Peyer's patch (tissue), 4 donors: ENCODE results near the gene HNRNPU. TPM values are rescaled to one million over a fixed set of nuclear protein-coding genes. Genes with fewer than 3 reads are reported as not detected.

Experiments
- DNase-seq, 3 donors: peaks; one replicate each; pipeline ENCODE4 v3.0.0-alpha.2; 2017 to 2019
- H3K27ac ChIP-seq, 4 donors: fragments of 200-600 bp; sonication (generic); one replicate each; pipeline ENCODE4 v1.5.1; 2016 to 2019
- H3K27me3 ChIP-seq, 2 donors: fragments of 200-600 bp; sonication (generic); one replicate each; pipeline ENCODE4 v1.5.1; 2019
- H3K36me3 ChIP-seq, 3 donors: fragments of 200-600 bp; sonication (generic); one replicate each; pipeline ENCODE4 v1.5.1; 2016 to 2019
- H3K4me1 ChIP-seq, 4 donors: fragments of 200-600 bp; sonication (generic); one replicate each; pipeline ENCODE4 v1.5.1; 2016 to 2019
- H3K4me3 ChIP-seq, 4 donors: fragments of 200-600 bp; sonication (generic); 1 replicate in 3 of 4; 2 replicates in 1 of 4; pipeline ENCODE4 v1.5.1; 2016 to 2019; ENCODE audit warnings: mild to moderate bottlenecking in 1 of 4
- H3K9me3 ChIP-seq, 4 donors: fragments of 200-600 bp; sonication (generic); one replicate each; pipeline ENCODE4 v1.5.1; 2016 to 2019; ENCODE audit warnings: mild to moderate bottlenecking in 1 of 4
- POLR2A ChIP-seq, 2 donors: fragments of 450-650 bp; IDR thresholded peaks; one replicate each; pipeline ENCODE4 v1.5.1; 2017; ENCODE audit warnings: antibody characterized with exemption in 2 of 2, mild to moderate bottlenecking in 2 of 2, moderate library complexity in 2 of 2
- total RNA-seq, 4 donors: library from RNA; depleted of rRNA; stranded (reverse); fragments of >200 nt; gene quantifications; one replicate each; pipeline ENCODE4 v1.1.0, GENCODE V29; 2016
- TF ChIP-seq, protein P1 (sequence below), 6 experiments: fragments of 450-650 bp in 4 of 6; fragments of 200-600 bp in 2 of 6; sonication (generic) in 1 of 6; IDR thresholded peaks; one replicate each; pipeline ENCODE4 v1.5.1; 2017 to 2019; ENCODE audit warnings: antibody characterized with exemption in 6 of 6, mild to moderate bottlenecking in 3 of 6, moderate library complexity in 1 of 6

The HNRNPU gene
- total RNA-seq, 4 donors from 2014 or later = 277 to 522 (median 324) TPM

GRCh38 chr1:244857761-244858160, 6.6 kb downstream of the HNRNPU start:
- Histone ChIP-seq H3K9me3 (no peaks in the 10 kb centered on the region), H3K36me3 (peaks cover 0 to 76% (median 6%) of the 10 kb centered on the region in 3 donors), H3K4me1 (peaks cover 4 to 56% (median 12%) of the 10 kb centered on the region in 4 donors), H3K4me3 (no peak overlapping the region), H3K27ac (no peak overlapping the region), H3K27me3 (no peaks in the 10 kb centered on the region)
- DNase-seq = no peak
- TF ChIP-seq, protein P1, sequence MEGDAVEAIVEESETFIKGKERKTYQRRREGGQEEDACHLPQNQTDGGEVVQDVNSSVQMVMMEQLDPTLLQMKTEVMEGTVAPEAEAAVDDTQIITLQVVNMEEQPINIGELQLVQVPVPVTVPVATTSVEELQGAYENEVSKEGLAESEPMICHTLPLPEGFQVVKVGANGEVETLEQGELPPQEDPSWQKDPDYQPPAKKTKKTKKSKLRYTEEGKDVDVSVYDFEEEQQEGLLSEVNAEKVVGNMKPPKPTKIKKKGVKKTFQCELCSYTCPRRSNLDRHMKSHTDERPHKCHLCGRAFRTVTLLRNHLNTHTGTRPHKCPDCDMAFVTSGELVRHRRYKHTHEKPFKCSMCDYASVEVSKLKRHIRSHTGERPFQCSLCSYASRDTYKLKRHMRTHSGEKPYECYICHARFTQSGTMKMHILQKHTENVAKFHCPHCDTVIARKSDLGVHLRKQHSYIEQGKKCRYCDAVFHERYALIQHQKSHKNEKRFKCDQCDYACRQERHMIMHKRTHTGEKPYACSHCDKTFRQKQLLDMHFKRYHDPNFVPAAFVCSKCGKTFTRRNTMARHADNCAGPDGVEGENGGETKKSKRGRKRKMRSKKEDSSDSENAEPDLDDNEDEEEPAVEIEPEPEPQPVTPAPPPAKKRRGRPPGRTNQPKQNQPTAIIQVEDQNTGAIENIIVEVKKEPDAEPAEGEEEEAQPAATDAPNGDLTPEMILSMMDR (IDR thresholded peaks at IDR 0.05) = no peak
- TF ChIP-seq POLR2A (IDR thresholded peaks at IDR 0.05) = no peak

GRCh38 chr1:244854865-244855578, 9.3 kb downstream of the HNRNPU start:
- H3K36me3 ChIP-seq = peaks cover 0 to 94% (median 6%) of the 10 kb centered on the region in 3 donors
- no peak for DNase-seq
- TF ChIP-seq, protein P1 (IDR thresholded peaks at IDR 0.05) = no peak
- no peak for TF ChIP-seq POLR2A (IDR thresholded peaks at IDR 0.05)
- no peak overlapping the region for H3K4me3 ChIP-seq
- peaks cover 0 to 45% (median 1%) of the 10 kb centered on the region in 4 donors for H3K4me1 ChIP-seq
- no peaks in the 10 kb centered on the region for H3K27me3 ChIP-seq
- H3K9me3 ChIP-seq = no peaks in the 10 kb centered on the region
- no peak overlapping the region for H3K27ac ChIP-seq

DNA sequence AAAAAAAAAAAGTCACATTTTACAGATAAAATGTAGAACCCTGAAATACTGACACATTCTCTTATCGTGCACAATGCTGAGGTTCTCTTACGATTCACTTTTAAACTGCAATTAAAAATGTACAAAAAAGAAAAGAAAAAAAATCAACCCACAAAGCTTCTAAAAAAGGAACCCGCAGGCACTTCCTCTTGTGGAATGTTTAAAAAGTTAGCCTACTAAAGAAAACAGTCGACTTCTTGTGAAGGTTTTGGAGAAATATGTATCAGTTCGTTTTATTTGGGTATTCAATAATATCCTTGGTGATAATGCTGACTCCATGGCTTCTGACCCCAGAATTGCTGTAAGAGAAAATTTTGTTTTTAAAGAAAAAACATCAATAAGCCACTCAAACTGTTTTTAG, 10.2 kb downstream of the HNRNPU start:
- H3K4me3 ChIP-seq = no peak overlapping the region
- H3K36me3 ChIP-seq = peaks cover 0 to 93% (median 6%) of the 10 kb centered on the region in 3 donors
- peaks cover 0 to 42% (median 0%) of the 10 kb centered on the region in 4 donors for H3K4me1 ChIP-seq
- H3K27me3 ChIP-seq = no peaks in the 10 kb centered on the region
- H3K9me3 ChIP-seq = no peaks in the 10 kb centered on the region
- no peak for TF ChIP-seq POLR2A (IDR thresholded peaks at IDR 0.05)
- TF ChIP-seq, protein P1 (IDR thresholded peaks at IDR 0.05) = no peak
- H3K27ac ChIP-seq = no peak overlapping the region
- no peak for DNase-seq

- no peak overlapping the region for H3K4me3 ChIP-seq
- no peak for TF ChIP-seq POLR2A (IDR thresholded peaks at IDR 0.05)
- TF ChIP-seq, protein P1 (IDR thresholded peaks at IDR 0.05) = no peak
- no peaks in the 10 kb centered on the region for H3K9me3 ChIP-seq
- DNase-seq = no peak
- no peaks in the 10 kb centered on the region for H3K27me3 ChIP-seq
- no peak overlapping the region for H3K27ac ChIP-seq
- peaks cover 0 to 28% (median 0%) of the 10 kb centered on the region in 4 donors for H3K4me1 ChIP-seq
- H3K36me3 ChIP-seq = peaks cover 0 to 85% (median 6%) of the 10 kb centered on the region in 3 donors
These were observed 11.6 kb downstream of the HNRNPU start for GRCh38 chr1:244852694-244853093.

- no peak for DNase-seq
These were observed 12.7 kb downstream of the HNRNPU start for GRCh38 chr1:244851546-244852231.

More at GRCh38 chr1:244851546-244852231, 12.7 kb downstream of the HNRNPU start:
- no peak overlapping the region for H3K4me3 ChIP-seq
- H3K4me1 ChIP-seq = peaks cover 0 to 23% (median 0%) of the 10 kb centered on the region in 4 donors
- H3K27ac ChIP-seq = no peak overlapping the region
- H3K27me3 ChIP-seq = no peaks in the 10 kb centered on the region
- no peak for TF ChIP-seq POLR2A (IDR thresholded peaks at IDR 0.05)
- TF ChIP-seq, protein P1 (IDR thresholded peaks at IDR 0.05) = no peak
- no peaks in the 10 kb centered on the region for H3K9me3 ChIP-seq
- H3K36me3 ChIP-seq = peaks cover 0 to 79% (median 6%) of the 10 kb centered on the region in 3 donors
